ENCODE data around the gene CLRN3.

The CLRN3 gene, protein sequence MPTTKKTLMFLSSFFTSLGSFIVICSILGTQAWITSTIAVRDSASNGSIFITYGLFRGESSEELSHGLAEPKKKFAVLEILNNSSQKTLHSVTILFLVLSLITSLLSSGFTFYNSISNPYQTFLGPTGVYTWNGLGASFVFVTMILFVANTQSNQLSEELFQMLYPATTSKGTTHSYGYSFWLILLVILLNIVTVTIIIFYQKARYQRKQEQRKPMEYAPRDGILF

DNA sequence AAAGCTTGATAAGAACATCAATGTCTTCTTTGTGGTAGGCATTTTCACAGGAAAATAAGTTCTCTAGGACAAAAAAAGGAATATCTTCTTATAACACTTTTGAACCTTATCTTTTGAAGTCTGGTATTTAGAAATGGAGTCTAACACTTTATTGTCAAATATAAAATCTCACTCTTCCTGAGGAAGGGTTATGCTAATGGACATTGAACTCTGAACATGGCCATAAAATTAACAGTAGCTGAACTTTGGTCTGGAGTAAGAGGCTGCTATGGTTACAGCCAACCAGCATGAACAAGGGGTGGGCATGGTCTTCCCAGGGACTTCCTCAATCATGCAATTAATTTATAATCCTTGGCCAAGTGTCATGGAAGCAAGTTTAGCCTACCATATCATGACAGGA lies at the start of gene CLRN3:
TSS of gene CLRN3 (minus strand) at position 199 of the 400 bp plus-strand sequence. CDS start at position 42, 157 bp downstream.
- H3K27me3 ChIP-seq (ENCODE audit: insufficient read depth, poor library complexity, severe bottlenecking) = no peaks in the 10 kb centered on the region
- TF ChIP-seq, protein P1, sequence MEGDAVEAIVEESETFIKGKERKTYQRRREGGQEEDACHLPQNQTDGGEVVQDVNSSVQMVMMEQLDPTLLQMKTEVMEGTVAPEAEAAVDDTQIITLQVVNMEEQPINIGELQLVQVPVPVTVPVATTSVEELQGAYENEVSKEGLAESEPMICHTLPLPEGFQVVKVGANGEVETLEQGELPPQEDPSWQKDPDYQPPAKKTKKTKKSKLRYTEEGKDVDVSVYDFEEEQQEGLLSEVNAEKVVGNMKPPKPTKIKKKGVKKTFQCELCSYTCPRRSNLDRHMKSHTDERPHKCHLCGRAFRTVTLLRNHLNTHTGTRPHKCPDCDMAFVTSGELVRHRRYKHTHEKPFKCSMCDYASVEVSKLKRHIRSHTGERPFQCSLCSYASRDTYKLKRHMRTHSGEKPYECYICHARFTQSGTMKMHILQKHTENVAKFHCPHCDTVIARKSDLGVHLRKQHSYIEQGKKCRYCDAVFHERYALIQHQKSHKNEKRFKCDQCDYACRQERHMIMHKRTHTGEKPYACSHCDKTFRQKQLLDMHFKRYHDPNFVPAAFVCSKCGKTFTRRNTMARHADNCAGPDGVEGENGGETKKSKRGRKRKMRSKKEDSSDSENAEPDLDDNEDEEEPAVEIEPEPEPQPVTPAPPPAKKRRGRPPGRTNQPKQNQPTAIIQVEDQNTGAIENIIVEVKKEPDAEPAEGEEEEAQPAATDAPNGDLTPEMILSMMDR (IDR thresholded peaks at IDR 0.05; ENCODE audit: poor library complexity, severe bottlenecking) = no peak
- ATAC-seq (ENCODE audit: low read depth) = no peak

DNA sequence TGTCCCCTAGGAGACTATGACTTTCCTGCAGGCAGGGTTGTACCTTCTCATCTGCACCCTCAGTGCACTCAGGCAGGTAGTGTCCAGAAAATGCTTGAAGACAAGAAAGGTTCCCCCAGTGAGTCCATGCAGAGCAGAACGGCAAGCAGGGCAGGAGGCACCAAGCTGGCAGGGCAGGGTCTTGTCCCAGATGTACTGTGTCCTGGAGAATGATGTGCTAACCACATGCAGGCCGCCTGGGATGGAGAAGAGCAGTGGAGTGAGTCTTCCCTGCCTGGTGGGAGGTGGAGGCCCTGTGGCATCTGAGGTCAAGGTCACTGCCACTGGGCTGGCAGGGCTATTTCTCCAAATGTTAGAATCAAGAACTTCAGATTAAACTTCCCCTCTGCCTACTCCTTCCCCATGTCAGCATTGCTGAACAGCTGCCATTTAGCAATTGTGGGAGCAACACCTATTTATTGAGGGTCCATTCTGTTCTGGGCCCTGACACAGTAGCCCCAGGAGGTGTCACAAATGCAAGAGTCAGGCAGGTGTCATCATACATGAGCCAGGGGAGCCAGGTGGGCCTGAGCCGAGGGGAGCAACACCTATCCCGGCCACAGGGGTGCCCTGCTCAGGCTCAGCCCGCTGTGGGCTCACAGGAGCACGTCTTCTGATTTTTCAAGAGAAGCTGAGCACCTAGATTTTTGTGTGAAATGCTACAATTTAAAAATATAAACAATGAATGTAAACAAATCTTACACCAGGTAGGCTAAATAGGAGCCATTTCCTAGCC lies 48.3 kb upstream of the CLRN3 start:
- H3K27me3 ChIP-seq (ENCODE audit: insufficient read depth, poor library complexity, severe bottlenecking) = no peaks in the 10 kb centered on the region
- DNase-seq (ENCODE audit: low spot score) (no peak), ATAC-seq (ENCODE audit: low read depth) (no peak)
- TF ChIP-seq, protein P1 (IDR thresholded peaks at IDR 0.05; ENCODE audit: poor library complexity, severe bottlenecking) = no peak
- no peaks in the 10 kb centered on the region for H3K9me3 ChIP-seq (ENCODE audit: severe bottlenecking)
- H3K36me3 ChIP-seq (ENCODE audit: low read depth) = no peaks in the 10 kb centered on the region
- H3K4me3 ChIP-seq (ENCODE audit: severe bottlenecking) = no peak overlapping the region
- H3K27ac ChIP-seq (ENCODE audit: poor library complexity, severe bottlenecking) = no peak overlapping the region
- peaks cover 23% of the 10 kb centered on the region for H3K4me1 ChIP-seq (ENCODE audit: insufficient read depth, poor library complexity, severe bottlenecking)

More for the DNA sequence above, at the start of gene CLRN3:
- DNase-seq (ENCODE audit: low spot score) = no peak
- H3K36me3 ChIP-seq (ENCODE audit: low read depth) = no peaks in the 10 kb centered on the region
- peaks cover 7% of the 10 kb centered on the region for H3K4me1 ChIP-seq (ENCODE audit: insufficient read depth, poor library complexity, severe bottlenecking)
- no peak within 1 kb of the TSS for H3K27ac ChIP-seq (ENCODE audit: poor library complexity, severe bottlenecking)
- H3K9me3 ChIP-seq (ENCODE audit: severe bottlenecking) = no peaks in the 10 kb centered on the region
- H3K4me3 ChIP-seq (ENCODE audit: severe bottlenecking) = no peak within 1 kb of the TSS

DNA sequence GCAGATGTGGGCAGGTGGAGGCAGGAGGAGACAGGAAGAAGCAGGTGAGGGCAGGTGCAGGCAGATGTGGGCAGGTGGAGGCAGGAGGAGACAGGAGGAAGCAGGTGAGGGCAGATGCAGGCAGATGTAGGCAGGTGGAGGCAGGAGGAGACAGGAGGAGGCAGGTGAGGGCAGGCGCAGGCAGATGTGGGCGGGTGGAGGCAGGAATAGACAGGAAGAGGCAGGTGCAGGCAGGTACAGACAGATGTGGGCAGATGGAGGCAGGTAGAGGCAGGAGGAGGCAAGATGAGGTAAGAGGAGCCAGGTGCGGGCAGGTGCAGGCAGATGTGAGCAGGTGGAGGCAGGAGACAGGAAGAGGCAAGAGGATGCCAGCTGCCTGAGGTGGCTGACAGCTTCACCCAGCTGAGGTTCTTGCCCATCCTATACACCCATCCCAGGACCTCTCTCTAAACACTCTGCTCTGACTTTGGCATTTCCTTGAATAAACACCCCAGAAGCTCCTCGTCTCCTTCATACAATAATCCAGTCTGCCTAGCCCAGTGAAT lies 47.1 kb upstream of the CLRN3 start:
- H3K4me3 ChIP-seq (ENCODE audit: severe bottlenecking) = no peak overlapping the region
- ATAC-seq (ENCODE audit: low read depth) = peak; percentile 33; the same call in 1 of the 3 replicates

GRCh38 chr10:127937915-127938463 lies 45.2 kb upstream of the CLRN3 start:
- Histone ChIP-seq H3K4me1 (ENCODE audit: insufficient read depth, poor library complexity, severe bottlenecking) (peaks cover 10% of the 10 kb centered on the region), H3K4me3 (ENCODE audit: severe bottlenecking) (no peak overlapping the region), H3K9me3 (ENCODE audit: severe bottlenecking) (no peaks in the 10 kb centered on the region), H3K27ac (ENCODE audit: poor library complexity, severe bottlenecking) (peak overlapping the region; percentile 43), H3K36me3 (ENCODE audit: low read depth) (no peaks in the 10 kb centered on the region), H3K27me3 (ENCODE audit: insufficient read depth, poor library complexity, severe bottlenecking) (no peaks in the 10 kb centered on the region)
- ATAC-seq (ENCODE audit: low read depth) (no peak), DNase-seq (ENCODE audit: low spot score) (no peak)
- TF ChIP-seq, protein P1 (IDR thresholded peaks at IDR 0.05; ENCODE audit: poor library complexity, severe bottlenecking) = no peak

More for the DNA sequence above, 47.1 kb upstream of the CLRN3 start:
- H3K27ac ChIP-seq (ENCODE audit: poor library complexity, severe bottlenecking) = peak overlapping the region; percentile 17
- no peak for DNase-seq (ENCODE audit: low spot score)
- no peaks in the 10 kb centered on the region for H3K27me3 ChIP-seq (ENCODE audit: insufficient read depth, poor library complexity, severe bottlenecking)
- no peaks in the 10 kb centered on the region for H3K9me3 ChIP-seq (ENCODE audit: severe bottlenecking)
- TF ChIP-seq, protein P1 (IDR thresholded peaks at IDR 0.05; ENCODE audit: poor library complexity, severe bottlenecking) = no peak
- H3K4me1 ChIP-seq (ENCODE audit: insufficient read depth, poor library complexity, severe bottlenecking) = peaks cover 11% of the 10 kb centered on the region
- H3K36me3 ChIP-seq (ENCODE audit: low read depth) = no peaks in the 10 kb centered on the region

Data from RWPE2 (cell line).